GM18499 (cell line): ENCODE results near the gene ARL15.

Experiments used
- ATAC-seq: cut with Tn5 transposase; IDR thresholded peaks from one replicate; pipeline ENCODE4 v1.9.1; 2021; ENCODE audit warnings: moderate number of reproducible peaks; ENCODE audit not compliant: insufficient read depth, unreplicated experiment

ARL15 gene

DNA sequence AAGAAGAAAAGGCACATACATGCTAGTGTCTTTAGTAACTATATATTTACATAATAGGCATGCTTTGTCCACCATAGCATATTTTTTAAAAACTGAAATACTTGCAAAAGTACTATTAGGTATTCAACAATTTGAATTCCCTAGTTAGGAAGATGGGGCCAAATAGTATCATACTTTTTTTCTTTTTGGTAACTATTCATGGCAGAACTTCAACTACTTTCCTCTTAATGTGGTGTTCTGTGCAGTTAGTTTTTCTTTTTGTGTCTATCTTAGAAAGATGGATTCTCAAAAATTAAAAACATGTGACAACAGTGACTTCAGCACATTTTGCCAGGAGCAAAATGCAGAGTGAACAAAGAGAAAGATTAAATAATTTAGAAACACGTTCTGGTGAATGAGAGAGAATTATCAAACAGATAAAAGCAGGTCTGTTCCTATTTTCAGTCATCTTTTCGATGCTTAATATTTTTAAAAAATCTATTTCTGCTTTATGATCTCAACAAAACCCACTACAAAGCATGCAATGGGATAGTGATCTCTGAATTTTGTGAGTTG is 341.1 kb downstream of the ARL15 start:
- no peak for ATAC-seq

DNA sequence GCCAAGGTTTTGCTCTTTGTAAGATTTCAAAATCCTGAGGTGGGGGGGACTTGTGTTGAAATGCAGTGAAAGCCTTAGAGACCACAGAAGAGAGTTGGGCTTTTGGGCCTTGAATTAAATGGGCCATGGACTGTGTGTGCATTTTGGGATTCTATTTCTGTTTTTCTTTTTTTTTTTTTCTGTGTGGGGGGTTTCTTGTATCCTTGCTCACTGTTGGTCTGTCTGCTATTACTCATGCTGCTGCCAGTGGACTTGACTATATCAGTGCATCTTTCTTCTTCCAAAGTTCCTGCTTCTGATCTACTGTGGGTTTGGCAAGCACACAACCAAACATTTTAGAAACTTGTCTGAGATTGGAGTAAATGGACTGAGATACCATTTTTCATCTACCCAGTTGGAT is 344.9 kb downstream of the ARL15 start:
- ATAC-seq = no peak

DNA sequence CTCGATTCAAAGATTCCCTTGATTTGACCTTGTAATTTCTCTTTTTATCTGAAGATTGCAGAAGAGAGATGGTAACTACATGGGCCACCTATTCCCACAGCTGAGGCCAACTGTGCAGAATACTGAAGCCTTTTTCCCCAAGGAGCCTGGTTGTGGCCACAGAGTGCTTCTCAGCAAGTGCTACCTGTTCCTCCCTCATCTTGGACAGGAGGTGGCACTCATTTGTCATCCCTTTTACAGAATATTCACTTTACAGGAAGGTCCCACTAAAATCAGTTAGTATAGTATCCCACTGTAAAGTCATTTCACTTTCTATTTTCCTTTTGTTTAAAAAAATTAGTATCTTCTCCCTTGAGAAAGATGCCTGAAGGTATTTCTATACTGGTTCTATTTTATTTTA is 346.4 kb downstream of the ARL15 start:
- ATAC-seq = no peak

DNA sequence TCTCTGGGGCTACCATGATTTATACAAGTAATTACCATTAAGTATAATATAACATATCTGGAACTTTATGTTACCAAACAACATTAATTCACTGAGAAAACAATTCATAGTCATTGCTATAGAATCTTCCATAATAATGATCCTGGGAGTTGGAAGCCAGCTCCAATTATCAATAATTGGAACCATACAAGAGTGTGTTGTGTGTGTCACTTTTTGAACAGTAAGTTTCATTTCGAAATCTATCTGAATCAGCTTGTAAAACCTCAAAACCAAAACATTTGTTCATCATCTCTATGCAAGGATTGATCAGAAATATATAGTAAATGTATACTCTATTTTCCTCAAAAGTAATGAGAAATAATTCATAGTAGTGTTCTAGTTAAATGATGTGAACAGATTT is 348.1 kb downstream of the ARL15 start:
- ATAC-seq = no peak

DNA sequence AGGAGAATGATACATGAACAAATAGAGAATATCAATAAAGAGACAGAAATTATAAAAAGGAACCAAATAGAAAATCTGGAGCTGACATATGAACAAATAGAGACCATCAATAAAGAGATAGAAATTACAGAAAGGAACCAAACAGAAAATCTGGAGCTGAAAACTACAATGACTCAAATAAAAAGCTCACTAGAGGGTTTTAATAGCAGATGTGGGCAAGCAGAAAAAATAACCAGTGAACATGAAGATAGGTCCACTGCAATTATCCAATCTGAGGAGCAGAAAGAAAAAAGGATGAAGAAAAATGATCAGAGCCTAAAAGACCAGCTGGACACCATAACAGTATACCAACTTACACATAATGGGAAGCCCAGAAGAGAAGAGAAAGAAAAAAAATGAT is 353.7 kb downstream of the ARL15 start:
- no peak for ATAC-seq

DNA sequence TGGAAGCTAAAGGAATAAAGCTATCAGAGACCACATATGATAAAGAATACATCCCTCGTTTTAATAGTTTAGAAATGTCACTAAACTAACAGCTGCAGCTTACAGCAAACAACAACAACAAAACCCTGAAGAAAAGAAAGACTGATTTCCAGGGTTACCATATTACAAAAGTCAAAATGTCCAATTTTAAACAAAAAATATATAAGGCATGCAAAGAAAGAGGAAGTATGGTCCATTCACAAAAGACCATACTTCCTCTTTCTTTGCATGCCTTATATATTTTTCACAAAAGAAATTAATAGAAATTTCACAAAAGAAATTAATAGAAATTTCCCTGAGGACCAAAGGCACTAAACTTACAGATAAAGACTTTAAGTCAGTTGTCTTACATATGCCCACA is 354.2 kb downstream of the ARL15 start:
- ATAC-seq = no peak

DNA sequence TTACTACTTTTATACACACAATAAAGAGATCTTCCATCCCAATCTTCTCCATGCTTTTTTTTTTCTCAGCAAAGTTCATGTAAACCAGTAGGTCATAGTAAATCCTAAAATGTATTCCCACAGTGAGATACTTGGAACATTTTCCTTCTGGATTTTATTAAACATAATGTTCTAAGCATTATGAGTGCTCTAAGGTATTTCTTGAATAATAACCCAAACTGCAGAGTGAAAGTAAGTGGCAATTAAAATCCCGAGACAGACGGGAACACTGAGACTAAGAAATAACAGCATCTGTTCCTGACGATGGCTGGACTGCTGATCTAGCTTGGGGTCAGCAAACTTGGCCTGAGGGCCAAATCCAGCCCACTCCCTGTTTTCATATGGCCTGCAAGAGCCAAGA is 359.8 kb downstream of the ARL15 start:
- no peak for ATAC-seq

DNA sequence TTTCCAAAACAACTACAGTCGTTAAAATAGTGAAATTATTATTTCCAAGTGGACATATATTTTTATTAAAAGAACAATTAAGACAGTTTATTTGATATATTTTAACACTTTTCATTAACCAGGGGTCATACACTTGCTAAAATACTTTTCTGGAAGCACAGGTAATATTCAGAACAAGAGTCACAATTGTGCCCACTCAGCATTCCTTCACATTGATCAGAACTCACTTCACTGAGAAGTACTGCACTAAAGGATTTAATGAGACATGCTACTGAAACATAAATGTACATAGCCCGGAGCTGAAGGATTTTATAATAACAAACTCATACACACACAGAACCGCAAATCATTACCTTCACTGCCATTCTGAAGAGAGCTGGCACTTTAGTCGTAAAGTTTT is 361.8 kb downstream of the ARL15 start:
- ATAC-seq = no peak

DNA sequence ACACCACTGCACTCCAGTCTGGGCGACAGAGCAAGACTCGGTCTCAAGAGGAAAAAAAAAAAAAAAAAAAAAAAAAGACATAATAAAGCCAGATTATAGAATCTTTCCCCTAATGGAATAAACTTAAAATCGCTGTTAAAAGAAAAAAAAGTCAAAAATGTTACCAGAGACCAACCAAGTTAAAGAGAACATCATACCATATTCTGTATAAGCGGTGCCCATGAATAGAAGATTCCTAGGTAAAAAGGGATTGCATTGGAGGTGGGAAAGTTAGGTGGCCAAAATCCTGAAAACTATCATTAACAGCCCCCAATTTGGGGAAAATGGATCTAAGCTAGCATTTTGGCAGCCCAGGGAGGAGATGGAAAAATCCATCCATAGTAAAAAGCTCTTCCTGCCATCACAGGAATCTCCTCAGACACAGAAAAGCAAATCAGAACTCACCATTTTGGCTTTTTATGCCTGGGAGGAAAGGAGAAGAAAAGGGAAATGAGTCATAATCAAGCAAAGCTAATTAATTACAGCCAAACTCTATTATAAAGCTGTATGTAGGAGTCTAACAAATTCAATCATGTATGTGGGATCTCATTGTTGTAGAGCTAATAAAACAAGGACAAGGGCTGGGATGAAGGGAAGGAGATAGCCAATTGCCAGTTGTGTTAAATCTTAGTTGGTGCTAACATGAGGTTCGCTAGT is 363.8 kb downstream of the ARL15 start:
- no peak for ATAC-seq

DNA sequence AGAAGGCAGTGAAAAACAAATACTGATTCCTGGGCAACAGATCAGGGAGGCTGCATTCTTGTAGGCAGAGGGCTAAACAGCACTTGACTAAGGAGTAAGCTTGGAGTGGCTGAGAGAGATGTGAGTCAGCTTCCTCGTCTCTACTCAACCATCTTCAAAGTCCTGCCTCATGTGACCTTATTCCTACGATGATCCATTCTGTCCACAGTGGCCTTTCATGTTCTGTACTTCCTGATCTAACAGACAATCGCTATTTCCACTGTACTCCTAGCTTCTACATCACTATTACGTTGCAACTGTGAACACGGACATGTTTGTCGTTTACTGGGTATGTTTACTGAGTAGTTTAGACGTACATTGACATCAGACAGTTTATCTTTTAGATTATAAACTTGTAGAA is 365.4 kb downstream of the ARL15 start:
- no peak for ATAC-seq

DNA sequence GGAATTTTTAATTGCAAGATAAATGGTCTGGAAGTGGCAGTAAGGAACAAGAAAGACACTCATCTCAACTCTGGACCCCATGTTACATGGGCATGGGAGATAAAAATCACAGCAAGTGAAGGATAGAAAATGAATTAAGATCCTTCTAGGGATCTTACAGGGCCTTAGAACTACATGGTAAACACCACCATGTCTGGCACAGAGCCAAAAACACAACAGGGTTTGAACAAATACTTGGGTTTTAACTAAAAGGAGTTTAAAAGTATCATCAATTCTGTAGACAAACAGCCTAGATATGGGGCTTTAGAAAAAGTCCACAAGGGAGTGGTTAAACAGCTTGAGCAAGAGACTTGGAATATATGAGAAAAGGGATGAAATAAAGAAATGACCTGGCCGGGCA is 366.4 kb downstream of the ARL15 start:
- no peak for ATAC-seq

DNA sequence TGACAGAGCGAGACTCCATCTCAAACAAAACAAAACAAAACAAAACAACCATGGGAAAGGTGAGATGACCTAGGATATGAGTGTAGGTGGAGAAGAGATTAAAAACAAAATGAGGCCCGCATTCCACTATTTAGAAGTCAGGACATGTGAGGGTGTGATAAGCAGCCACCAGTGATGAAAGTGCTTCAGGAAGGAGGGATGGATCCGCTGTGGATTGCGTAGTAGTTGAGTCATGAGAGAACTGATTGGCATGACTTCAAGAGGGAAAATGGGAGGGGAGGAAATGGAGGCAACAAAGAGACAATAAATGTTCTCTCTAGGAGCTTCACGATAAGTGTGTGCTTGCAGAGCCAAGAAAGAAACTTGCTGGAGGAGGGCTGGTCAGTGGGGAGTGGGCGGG is 367.6 kb downstream of the ARL15 start:
- ATAC-seq = no peak

DNA sequence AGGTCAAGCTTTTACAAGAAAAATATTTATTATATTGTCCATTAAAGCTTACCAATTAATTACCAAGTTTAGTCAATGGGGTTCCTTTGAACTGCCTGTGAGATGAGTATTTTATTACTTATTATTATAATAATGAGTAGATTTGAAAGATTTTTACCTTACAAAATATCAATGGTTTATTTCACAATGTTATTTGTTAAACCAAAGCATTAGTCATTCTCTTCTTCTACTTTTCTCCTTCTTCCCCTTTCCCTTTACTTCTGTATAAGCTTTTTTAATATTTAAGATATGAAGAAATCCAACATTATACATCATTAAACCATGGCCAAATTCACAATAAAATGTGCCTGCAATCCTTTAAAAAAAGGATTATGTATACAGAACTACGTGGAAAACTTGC is 369.5 kb downstream of the ARL15 start:
- ATAC-seq = no peak

DNA sequence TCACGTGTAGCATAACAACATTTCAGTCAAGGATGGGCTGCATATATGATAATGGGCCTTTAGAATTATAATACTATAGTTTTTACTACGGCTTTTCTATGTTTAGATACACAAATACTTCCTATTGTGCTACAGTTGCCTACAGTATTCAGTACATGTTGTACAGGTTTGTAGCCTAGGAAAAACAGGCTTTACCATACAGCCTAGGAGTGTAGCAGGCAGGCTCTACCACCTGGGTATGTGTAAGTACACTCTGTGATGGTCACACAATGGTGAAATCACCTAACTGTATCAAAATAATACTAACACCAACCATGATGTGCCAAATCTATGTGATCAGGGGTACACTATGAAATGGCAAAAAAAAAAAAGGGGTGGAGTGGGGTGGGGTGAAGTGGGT is 372.9 kb downstream of the ARL15 start:
- ATAC-seq = no peak

DNA sequence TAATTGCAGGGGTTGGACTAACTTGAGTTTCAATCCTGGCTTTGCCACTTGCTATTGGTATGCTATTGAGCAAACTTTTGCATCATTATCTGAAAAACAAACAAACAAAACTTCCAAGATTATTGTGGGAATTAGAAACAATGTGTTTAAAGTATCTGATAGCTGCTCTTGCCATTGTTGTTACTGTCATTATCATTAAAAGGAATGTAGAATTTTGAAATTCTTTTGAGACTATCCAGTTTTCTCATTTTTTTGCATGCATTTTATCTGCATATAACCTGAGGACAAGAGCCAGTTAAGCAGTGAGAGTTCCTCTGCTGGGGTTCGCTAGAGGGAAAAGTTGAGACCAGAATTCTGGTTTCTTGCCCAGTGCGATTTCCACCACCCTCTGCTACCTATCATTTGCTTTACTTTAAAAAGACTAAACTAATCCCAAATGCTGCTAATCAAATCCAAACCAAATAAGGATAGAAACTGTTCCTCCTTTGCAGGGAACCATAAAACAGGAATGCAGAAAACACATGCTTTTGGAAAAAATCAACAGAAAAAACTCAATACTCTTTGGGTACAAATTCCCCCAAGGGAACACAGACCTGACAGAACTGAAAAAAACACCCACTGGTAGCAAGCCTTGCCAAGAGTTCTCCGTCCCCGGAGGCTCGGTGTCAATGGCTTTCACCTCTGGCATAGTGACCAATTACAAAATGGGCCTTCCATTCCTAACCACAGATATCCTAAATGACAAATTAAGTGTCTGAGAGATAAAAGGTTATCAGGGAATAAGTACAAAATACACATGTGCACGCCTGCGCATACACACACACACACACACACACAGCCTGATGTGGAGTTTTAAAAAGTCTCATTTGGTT is 373.7 kb downstream of the ARL15 start:
- no peak for ATAC-seq

DNA sequence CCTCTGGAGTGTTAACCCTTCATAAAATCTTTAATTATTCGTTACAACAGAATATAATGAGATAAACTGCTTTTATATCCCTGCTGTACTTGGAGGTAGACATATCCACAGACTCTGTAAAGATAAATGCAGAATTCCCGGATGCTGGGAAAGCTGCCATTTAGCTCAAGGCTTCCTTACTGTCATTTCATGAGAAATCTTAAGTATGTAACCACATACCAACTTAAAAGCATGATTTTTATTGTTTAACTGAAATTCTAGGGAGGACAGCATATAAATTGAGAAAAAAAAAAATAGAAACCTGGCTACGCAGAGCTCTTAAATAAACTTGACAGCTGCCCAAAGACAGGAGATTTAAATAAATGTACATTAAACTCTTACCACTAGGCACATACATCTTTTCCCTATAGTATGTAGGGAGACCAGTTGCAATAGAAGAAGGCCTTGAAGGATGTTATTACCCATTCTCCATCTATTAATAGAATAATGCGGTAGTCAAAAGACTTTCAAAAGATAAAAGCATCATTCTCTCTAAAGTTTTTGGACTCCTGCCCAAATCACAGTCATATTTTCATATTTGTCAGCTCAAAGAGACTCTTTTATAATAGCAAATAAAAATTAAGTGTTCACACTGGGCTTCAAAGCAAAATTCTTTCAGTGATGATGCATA is 376.1 kb downstream of the ARL15 start:
- ATAC-seq = no peak

DNA sequence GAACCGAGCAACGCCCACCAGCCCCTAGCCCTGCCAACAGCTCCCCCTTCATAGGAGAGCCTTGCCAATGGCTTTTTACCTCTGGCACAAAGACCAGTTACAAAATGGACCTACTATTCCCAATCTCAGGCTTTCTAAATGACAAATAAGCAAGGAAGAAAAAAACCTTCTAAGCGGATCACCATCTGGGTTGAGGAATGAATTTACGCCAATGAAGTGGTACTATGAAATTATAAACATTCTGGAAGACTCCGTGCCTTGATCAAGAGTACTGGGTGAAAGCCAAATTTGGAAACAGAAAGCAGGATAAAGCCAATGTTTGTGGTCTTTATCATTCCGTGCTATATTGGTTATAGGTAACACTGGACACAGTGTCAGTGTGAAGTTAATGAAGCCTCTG is 378.0 kb downstream of the ARL15 start:
- no peak for ATAC-seq

DNA sequence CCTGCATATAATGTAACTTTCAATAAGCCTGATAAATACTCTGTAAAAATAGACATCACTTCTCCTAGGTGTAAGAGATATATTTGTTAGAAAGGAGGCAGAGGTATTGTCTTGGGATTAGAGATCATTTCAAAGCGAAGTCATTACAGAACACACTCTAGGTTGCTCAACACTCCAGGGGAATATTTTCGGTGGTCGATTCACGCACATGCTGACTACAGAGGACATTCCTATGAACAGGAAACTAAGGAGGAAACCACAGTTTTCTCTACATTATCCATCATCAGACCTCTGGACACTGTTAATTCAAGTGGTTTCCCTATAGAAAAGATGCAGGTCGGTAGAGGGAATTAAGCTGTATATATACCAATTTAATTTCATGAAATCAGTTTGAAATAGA is 379.9 kb downstream of the ARL15 start:
- no peak for ATAC-seq

DNA sequence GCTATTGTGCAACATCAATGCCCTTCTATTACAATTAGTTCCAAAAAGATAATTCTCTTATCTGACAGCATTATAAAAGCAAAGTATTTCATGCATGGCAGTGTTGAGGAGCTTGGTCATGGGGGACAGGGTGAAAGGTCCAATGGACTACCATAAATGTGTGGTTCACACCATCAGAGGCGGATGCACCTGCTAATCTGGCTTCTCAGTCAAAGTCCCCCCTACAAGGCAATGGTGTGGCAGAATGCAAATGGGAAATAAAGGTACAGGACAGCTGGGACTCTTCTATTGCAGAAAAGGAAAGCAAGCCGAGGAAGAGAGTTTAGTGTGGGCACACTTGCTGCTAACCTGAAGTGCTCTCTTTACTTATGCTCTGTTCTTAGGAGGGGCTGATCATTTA is 380.8 kb downstream of the ARL15 start:
- no peak for ATAC-seq

DNA sequence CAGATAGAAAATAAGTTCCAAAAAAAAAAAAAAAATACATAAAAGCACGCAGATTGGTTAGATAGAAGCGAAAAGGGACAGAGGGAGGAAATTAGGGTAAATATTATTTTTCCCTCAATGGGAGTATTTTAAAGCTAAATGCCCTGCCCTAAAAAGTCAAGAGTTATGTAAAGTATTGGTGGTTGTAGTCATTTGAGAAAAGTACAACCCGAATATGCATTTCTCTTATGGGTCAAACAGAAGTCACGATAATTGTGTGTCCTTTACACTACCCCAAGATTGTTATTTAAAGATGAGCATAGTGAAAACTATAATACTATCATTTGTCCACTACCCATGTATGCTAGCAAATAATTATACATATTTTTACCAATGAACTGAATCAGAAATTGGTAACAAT is 381.2 kb downstream of the ARL15 start:
- ATAC-seq = no peak

DNA sequence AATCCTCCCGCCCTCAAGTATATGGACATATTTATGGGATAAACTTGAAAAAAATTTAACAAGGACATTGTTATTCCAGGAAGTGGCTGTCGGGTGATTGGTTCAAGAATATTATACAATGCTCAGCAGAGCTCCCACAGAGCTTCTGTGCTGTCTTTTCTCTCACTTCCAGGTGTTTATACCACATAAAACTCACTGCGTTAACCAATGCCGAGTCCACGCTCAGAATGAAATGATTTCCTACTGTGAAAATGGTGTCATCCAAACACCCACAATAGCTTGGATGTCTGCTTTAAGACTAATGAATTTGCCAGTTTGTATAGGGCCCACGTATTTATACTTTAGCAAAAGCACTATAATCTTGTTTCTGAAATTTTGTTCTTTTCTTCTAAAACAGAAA is 381.7 kb downstream of the ARL15 start:
- ATAC-seq = no peak
